ENCODE measurements around the gene ANGEL2. TPM values are rescaled to one million over a fixed set of nuclear protein-coding genes. Genes with fewer than 3 reads are reported as not detected.
A peak's percentile ranks its signal among the peaks of the same experiment; 100 is the strongest.

Gene ANGEL2
- polyA plus RNA-seq, 1 donor, result 33.0 TPM

DNA sequence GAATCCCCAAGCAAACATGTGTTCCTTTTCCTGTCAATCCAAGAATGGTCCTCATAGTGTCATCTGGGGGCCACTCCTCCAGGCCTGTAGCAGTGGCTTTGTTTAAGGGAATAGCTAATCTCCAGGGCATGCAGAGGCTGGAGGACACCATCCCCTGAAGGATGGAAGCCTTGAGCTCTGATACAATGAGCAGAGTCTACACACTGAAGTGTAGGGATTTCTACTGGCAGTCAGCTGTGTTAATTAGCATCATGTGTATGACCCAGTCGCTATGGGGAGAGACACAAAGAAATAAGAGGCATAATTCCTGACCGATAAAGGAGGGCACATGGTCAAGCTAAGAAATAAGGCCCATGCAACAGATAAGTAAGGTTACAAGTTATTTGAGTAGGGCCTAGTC lies 29.1 kb downstream of the ANGEL2 start:
- H3K36me3 ChIP-seq (ENCODE audit: control insufficient read depth, insufficient read depth, low read length), result no peaks in the 10 kb centered on the region
- H3K9me3 ChIP-seq (ENCODE audit: control insufficient read depth, low read depth, low read length), result no peaks in the 10 kb centered on the region
- H3K27me3 ChIP-seq (ENCODE audit: control insufficient read depth, insufficient read depth, low read length), result no peaks in the 10 kb centered on the region
- WGBS (ENCODE audit: insufficient coverage, low lambda C conversion rate), result no CpG with 5 or more reads among the region's 2 CpGs
- no peak overlapping the region for H3K27ac ChIP-seq (ENCODE audit: low read length)
- peaks cover 5% of the 10 kb centered on the region for H3K4me1 ChIP-seq (ENCODE audit: control insufficient read depth, insufficient read depth, low read length)
- H3K4me3 ChIP-seq (ENCODE audit: low read length), result no peak overlapping the region
- no peak for DNase-seq

DNA sequence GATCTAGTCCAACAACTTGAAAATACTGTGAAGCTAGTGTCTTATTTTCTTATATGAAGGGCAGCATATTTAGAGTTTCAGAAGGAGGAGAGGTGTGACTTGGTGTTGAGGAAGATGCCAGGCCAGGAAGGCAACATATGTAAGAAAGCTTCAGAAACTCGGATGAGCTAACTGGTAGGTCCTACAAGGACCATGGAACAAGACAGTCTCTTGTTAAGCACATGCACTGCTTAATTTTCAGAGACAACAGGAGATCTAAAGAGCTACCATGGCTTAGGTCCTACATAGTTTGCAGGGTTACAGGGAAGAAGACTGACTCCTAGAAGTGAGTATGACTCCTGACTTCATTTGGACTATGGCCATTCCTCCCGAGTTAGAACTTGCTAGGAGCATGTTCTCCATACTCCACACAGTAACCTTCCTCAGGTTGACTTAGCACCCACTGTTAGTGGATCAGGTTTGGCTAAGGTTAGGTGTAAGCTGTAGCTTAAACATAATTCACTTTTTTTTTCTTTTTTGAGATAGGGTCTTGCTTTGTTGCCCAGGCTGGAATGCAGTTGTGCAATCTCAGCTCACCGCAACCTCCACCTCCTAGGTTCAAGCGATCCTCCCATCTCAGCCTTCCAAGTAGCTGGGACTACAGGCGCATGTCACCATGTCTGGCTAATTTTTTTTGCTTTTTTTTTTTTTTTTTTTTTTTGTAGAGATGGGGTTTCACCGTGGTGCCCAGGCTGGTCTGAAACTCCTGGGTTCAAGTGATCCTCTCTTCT lies 31.0 kb downstream of the ANGEL2 start:
- no peak overlapping the region for H3K4me3 ChIP-seq (ENCODE audit: low read length)
- no peaks in the 10 kb centered on the region for H3K27me3 ChIP-seq (ENCODE audit: control insufficient read depth, insufficient read depth, low read length)
- no CpG with 5 or more reads among the region's 6 CpGs for WGBS (ENCODE audit: insufficient coverage, low lambda C conversion rate)
- peaks cover 5% of the 10 kb centered on the region for H3K4me1 ChIP-seq (ENCODE audit: control insufficient read depth, insufficient read depth, low read length)
- DNase-seq, result no peak
- H3K9me3 ChIP-seq (ENCODE audit: control insufficient read depth, low read depth, low read length), result no peaks in the 10 kb centered on the region
- no peak overlapping the region for H3K27ac ChIP-seq (ENCODE audit: low read length)
- H3K36me3 ChIP-seq (ENCODE audit: control insufficient read depth, insufficient read depth, low read length), result no peaks in the 10 kb centered on the region

DNA sequence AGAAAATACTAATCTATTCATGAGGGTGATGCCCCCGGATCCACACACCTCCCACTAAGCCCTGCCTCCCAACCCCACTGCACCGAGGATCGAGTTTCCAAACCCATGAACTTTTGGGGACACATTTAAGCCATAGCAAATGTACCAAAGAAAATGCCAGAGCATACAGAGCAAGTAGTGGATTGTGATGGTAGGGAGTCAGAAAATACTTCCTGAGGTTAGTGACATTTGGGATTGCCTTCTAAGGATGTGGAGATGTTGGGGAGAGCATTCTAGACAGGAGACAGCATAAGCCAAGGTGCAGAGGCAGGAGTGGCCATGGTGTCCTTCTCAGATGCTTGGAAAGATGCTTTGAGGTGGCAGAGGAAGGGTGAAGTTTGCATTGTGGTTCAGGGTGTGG lies 32.2 kb downstream of the ANGEL2 start:
- no peak overlapping the region for H3K27ac ChIP-seq (ENCODE audit: low read length)
- no peak for DNase-seq
- H3K27me3 ChIP-seq (ENCODE audit: control insufficient read depth, insufficient read depth, low read length), result no peaks in the 10 kb centered on the region
- H3K4me3 ChIP-seq (ENCODE audit: low read length), result no peak overlapping the region
- H3K4me1 ChIP-seq (ENCODE audit: control insufficient read depth, insufficient read depth, low read length), result peaks cover 4% of the 10 kb centered on the region
- H3K9me3 ChIP-seq (ENCODE audit: control insufficient read depth, low read depth, low read length), result no peaks in the 10 kb centered on the region
- no CpG with 5 or more reads among the region's 3 CpGs for WGBS (ENCODE audit: insufficient coverage, low lambda C conversion rate)
- H3K36me3 ChIP-seq (ENCODE audit: control insufficient read depth, insufficient read depth, low read length), result no peaks in the 10 kb centered on the region

- DNase-seq, result no peak
- WGBS (ENCODE audit: insufficient coverage, low lambda C conversion rate), result 50% methylated on average over 1 of the region's 6 CpGs
- Histone ChIP-seq H3K36me3 (ENCODE audit: control insufficient read depth, insufficient read depth, low read length) (no peaks in the 10 kb centered on the region), H3K27me3 (ENCODE audit: control insufficient read depth, insufficient read depth, low read length) (no peaks in the 10 kb centered on the region), H3K9me3 (ENCODE audit: control insufficient read depth, low read depth, low read length) (no peaks in the 10 kb centered on the region), H3K4me3 (ENCODE audit: low read length) (no peak overlapping the region), H3K4me1 (ENCODE audit: control insufficient read depth, insufficient read depth, low read length) (no peaks in the 10 kb centered on the region), H3K27ac (ENCODE audit: low read length) (no peak overlapping the region)
Measured at GRCh38 chr1:212982430-212983152, 33.1 kb downstream of the ANGEL2 start.

GRCh38 chr1:212981571-212982328 lies 33.9 kb downstream of the ANGEL2 start:
- WGBS (ENCODE audit: insufficient coverage, low lambda C conversion rate), result 80% methylated on average over 1 of the region's 13 CpGs
- H3K27me3 ChIP-seq (ENCODE audit: control insufficient read depth, insufficient read depth, low read length), result no peaks in the 10 kb centered on the region
- DNase-seq, result no peak
- H3K36me3 ChIP-seq (ENCODE audit: control insufficient read depth, insufficient read depth, low read length), result no peaks in the 10 kb centered on the region
- H3K9me3 ChIP-seq (ENCODE audit: control insufficient read depth, low read depth, low read length), result no peaks in the 10 kb centered on the region
- no peaks in the 10 kb centered on the region for H3K4me1 ChIP-seq (ENCODE audit: control insufficient read depth, insufficient read depth, low read length)
- H3K4me3 ChIP-seq (ENCODE audit: low read length), result no peak overlapping the region
- no peak overlapping the region for H3K27ac ChIP-seq (ENCODE audit: low read length)

DNA sequence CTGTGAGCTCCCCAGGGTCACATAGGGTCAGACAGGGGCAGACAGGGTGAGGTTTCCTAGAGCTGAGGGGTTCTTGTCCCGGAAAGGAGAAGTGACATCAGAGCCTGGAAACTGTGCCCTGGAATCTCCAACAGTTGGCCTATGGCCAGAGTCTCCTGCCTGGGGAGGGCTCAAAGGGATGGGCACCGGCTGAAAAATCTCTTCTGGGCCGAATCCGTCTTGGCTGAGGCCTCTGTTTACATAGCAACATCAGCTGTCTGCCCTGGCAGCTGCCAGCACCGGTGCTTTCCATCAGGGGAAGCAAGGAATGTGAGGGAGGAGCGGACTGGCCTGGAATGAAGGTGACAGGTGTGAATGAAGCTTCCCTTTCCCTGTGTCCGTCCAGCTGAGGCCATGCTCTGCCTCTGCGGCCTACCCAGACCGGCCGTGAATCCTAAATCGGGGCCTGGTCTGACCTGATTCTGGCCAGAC lies 34.6 kb downstream of the ANGEL2 start:
- Histone ChIP-seq H3K36me3 (ENCODE audit: control insufficient read depth, insufficient read depth, low read length) (no peaks in the 10 kb centered on the region), H3K9me3 (ENCODE audit: control insufficient read depth, low read depth, low read length) (no peaks in the 10 kb centered on the region), H3K4me1 (ENCODE audit: control insufficient read depth, insufficient read depth, low read length) (no peaks in the 10 kb centered on the region), H3K27ac (ENCODE audit: low read length) (no peak overlapping the region), H3K4me3 (ENCODE audit: low read length) (no peak overlapping the region), H3K27me3 (ENCODE audit: control insufficient read depth, insufficient read depth, low read length) (no peaks in the 10 kb centered on the region)
- no CpG with 5 or more reads among the region's 11 CpGs for WGBS (ENCODE audit: insufficient coverage, low lambda C conversion rate)
- DNase-seq, result peak in 1 of 2 donors; percentile 46

GRCh38 chr1:212980123-212980785 lies 35.4 kb downstream of the ANGEL2 start:
- Histone ChIP-seq H3K36me3 (ENCODE audit: control insufficient read depth, insufficient read depth, low read length) (no peaks in the 10 kb centered on the region), H3K4me3 (ENCODE audit: low read length) (no peak overlapping the region), H3K27me3 (ENCODE audit: control insufficient read depth, insufficient read depth, low read length) (no peaks in the 10 kb centered on the region), H3K9me3 (ENCODE audit: control insufficient read depth, low read depth, low read length) (no peaks in the 10 kb centered on the region), H3K4me1 (ENCODE audit: control insufficient read depth, insufficient read depth, low read length) (no peaks in the 10 kb centered on the region), H3K27ac (ENCODE audit: low read length) (no peak overlapping the region)
- no peak for DNase-seq
- WGBS (ENCODE audit: insufficient coverage, low lambda C conversion rate), result no CpG with 5 or more reads among the region's 7 CpGs

DNA sequence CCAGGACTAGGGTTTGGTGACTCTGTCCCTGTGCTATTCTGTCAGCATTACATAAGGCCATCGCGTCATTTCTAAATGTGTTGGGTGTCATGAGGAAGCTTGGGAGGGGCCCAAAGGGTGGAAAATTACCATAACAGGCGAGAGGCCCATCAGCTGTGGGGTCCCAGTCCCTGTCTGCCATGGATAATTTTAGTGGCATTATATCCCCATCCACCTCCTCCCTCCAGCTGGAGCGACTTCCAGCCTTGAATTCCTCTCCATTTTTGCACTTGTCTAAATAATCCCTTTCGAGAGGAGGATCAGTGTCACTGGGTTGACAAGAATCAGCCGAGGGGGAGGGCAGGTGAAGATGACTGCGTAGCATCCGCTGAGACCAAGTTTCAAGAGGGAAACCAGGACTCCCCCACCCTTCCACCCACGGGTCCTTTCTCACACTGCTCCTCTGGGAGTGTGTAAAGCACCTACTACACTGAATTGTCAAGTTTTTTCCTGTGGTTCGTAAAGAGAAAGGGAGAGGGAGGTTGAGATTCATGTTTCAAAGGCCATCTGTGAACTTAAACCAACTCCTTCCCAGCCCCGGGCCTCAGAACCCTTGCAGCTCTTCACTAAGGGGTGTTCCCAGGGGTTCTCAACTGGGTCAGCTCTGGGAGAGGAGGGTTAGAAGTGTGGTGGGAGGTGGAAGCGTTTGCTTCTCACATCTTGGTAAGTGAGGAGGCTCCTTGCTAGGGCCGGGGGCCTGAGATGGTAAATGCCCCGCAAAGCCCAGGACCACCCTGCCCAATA lies 36.1 kb downstream of the ANGEL2 start:
- Histone ChIP-seq H3K27me3 (ENCODE audit: control insufficient read depth, insufficient read depth, low read length) (no peaks in the 10 kb centered on the region), H3K4me1 (ENCODE audit: control insufficient read depth, insufficient read depth, low read length) (no peaks in the 10 kb centered on the region), H3K36me3 (ENCODE audit: control insufficient read depth, insufficient read depth, low read length) (peaks cover 4% of the 10 kb centered on the region), H3K4me3 (ENCODE audit: low read length) (no peak overlapping the region), H3K9me3 (ENCODE audit: control insufficient read depth, low read depth, low read length) (no peaks in the 10 kb centered on the region), H3K27ac (ENCODE audit: low read length) (no peak overlapping the region)
- no peak for DNase-seq
- WGBS (ENCODE audit: insufficient coverage, low lambda C conversion rate), result no CpG with 5 or more reads among the region's 14 CpGs

DNA sequence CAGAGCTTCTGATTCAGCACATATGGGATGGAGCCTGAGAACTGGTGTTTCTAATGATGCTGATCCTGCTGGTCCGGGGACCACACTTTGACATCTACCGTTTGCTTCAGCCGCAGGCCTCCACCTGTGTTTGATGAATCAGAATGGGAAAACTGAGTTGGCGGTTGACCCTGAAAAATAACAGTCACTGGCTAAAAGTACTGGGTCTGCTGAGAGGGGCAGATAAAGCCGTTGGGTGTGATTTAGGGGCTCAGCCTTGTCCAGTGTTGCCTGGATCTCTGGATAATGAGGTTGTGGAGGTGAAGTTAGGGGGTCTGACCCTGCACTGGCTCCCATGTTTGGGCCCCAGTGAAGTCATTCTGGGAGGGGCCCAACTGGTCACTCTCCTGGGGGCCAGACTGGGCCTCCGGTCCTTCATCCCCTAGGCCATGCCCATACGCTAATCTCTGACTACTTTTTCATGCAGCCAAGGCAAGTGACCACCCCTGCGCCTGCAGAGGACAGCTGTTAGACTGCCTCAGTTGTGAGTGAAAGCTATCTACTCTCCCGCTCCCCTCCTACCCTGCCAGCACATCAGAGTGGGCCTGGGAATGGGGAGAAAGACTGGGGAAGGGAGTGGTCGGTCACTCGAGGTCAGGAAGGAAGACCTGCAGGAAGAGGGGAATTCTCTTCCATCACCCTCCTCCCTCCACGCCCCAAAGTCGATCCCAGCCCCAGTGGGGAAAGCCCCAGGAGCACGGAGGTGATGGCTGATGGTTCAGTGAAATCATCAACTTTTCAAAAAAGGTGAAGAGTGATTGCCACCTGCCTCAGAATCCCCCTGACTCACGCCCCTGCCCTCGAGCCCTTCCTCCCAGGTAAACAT lies 37.7 kb downstream of the ANGEL2 start:
- no CpG with 5 or more reads among the region's 16 CpGs for WGBS (ENCODE audit: insufficient coverage, low lambda C conversion rate)
- no peak for DNase-seq
- no peaks in the 10 kb centered on the region for H3K27me3 ChIP-seq (ENCODE audit: control insufficient read depth, insufficient read depth, low read length)
- H3K27ac ChIP-seq (ENCODE audit: low read length), result no peak overlapping the region
- no peaks in the 10 kb centered on the region for H3K9me3 ChIP-seq (ENCODE audit: control insufficient read depth, low read depth, low read length)
- peaks cover 7% of the 10 kb centered on the region for H3K36me3 ChIP-seq (ENCODE audit: control insufficient read depth, insufficient read depth, low read length)
- H3K4me3 ChIP-seq (ENCODE audit: low read length), result no peak overlapping the region
- H3K4me1 ChIP-seq (ENCODE audit: control insufficient read depth, insufficient read depth, low read length), result no peaks in the 10 kb centered on the region

Data from large intestine (tissue), 3 donors.